HG03025 (cell line): Measurements from ENCODE around the gene ATP10B.

Source experiments
- ATAC-seq: cut with Tn5 transposase; IDR thresholded peaks from one replicate; pipeline ENCODE4 v1.9.1; 2021; ENCODE audit warnings: mild to moderate bottlenecking, moderate library complexity; ENCODE audit not compliant: unreplicated experiment, low FRiP score

The ATP10B gene

GRCh38 chr5:160520609-160521391 is 331.2 kb downstream of the ATP10B start:
- no peak for ATAC-seq

DNA sequence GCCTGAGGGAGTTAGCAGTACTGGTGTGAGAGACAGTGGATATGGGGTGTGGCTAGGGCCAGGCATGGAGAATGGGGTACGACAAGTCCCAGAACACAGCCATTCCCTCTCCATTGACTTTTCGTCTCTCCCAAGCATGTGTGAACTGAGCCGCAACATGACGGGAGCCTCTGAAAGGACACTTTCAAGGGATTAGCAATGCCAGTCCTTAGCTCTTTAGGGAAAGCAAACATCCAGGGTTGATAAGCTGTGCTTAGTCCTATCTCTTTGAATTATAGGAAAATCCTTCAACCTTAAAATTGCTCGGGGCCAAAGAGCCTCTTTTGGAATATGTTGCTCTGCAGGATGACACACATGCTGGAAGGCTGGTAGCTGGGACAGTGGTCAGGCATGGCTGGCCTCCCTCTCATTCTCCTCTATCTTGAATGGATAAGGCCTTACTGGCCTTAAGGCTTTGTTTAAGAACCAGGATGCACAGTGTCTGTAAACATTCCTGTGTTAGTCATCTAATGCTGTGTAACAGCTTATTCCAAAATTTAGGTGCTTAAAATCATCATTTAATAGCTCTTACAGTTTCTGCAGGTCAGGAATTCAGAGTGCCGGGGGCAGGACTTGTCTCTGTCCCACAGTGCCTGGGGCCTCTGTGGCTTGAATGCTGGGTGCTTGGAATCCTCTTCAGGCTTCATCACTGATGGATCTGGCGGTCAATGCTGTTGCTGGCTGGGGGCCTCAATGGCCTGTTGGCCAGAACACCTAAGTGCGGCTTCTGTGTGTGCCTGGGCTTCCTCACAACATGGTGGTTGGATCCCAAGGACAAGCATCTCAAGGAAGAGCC is 335.1 kb downstream of the ATP10B start:
- ATAC-seq: no peak

- ATAC-seq: no peak
These were observed 337.1 kb downstream of the ATP10B start for GRCh38 chr5:160514866-160515265.

GRCh38 chr5:160514191-160514590 is 337.8 kb downstream of the ATP10B start:
- ATAC-seq: no peak

DNA sequence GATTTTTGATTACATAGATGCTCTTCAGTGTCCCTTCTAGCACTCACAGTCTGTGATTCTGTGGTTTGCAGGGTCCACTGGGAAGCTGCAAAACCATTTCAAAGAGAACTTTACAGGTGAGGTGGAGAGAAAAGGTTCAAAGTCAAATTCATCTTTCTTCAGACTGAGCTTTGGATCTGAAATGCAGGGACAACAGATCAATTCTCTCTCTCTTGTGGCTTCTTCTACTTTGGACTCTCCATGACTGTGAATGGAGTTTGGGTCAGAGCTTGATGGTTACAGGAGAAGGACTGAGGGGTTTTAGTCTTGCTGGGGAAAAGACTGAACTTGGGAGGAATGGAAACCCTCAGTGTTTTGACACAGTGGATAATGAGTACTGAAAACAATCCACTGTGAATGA is 338.5 kb downstream of the ATP10B start:
- ATAC-seq: no peak
